GM21619 (cell line): ENCODE results near the gene PRKCA.

Experiments used
- ATAC-seq: cut with Tn5 transposase; IDR thresholded peaks from one replicate; pipeline ENCODE4 v1.9.1; 2021; ENCODE audit not compliant: unreplicated experiment

Gene PRKCA

DNA sequence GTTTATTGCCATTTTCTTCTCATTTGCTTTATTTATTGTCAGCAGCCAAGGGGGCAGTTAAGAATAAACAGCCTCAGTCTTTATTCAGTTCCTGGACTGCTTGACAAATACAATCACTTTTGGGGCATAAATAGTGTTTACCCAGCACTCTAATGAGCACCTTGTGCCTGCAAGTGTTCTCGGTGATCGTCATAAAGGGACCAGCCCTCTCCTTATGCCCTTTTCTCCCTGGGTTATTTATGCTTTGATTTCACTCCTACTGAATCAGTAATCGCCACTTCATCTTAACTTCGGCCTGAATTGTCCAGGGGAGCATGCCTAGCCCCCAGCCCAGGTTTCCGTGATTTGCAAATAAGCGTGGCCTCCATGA is 476.8 kb downstream of the PRKCA start:
- no peak for ATAC-seq

DNA sequence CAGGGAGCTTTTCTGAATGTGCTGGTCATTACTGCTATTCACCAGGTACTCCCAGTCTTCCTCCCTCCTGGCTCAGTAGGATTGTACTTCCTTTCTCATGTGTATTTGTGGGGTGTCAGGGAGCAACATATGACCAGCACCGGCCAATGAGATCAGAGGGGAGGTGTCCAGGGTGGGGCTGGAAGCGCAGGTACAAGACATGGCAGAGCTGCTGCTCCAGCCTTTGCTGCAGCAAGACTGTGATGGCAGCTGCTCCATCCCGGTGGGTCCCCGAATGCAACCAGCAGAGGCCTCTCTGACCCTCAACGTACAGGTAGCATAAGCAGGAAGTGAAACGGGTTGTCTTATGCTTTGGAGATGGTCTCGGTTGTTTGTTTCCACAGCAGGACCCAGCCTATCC is 478.7 kb downstream of the PRKCA start:
- ATAC-seq, result no peak

DNA sequence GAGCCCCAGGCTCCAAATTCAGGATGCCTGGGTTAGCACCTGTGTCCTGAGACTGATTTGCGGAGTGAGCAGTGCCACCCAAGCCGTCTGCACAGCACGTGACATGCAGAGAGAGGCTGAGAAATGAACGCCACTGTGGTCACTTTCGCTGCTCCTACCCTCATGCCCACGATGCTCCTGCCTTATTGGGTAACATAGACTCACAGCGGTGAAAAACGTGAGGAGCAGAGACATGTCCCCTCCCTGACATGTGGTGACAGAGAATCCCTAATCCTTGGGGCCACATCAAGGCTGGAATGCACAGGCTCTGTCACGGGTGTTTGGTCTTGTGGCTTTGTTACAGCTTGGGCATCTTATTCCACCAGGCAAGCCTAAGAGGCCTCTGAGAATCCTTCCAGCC is 480.4 kb downstream of the PRKCA start:
- no peak for ATAC-seq

DNA sequence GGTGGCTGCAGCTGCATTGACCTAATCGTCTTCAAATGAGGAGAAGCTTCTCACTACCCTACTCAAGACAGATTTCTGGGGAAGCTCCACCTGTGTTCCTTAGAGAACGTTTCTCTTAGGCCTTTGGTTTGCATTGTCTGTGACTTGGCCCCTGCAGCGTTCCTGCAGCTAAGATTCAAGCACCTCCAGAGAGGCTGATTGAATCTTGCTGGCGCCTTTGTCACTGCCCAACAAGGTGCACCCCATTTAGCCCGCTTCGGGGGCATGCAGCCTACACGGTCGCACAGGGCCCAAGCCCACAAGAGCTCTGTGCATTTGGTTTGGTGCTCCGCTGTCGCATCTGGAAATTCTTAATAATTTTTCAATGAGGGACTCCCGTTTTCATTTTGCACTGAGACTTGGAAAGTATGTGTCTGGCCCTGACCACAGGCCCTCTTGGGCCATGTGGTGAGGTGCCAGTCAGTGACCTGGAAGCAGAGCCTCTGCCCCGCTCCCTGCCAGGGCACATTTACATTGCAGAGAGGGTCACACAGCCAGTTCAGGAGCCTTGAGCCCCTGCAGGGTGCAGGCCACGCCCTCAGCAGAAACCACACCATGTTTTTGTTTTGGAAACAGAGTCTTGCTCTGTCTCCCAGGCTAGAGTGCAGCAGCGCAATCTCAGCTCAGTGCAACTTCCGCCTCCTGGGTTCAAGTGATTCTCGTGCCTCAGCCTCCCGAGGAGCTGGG is 481.4 kb downstream of the PRKCA start:
- ATAC-seq, result no peak

DNA sequence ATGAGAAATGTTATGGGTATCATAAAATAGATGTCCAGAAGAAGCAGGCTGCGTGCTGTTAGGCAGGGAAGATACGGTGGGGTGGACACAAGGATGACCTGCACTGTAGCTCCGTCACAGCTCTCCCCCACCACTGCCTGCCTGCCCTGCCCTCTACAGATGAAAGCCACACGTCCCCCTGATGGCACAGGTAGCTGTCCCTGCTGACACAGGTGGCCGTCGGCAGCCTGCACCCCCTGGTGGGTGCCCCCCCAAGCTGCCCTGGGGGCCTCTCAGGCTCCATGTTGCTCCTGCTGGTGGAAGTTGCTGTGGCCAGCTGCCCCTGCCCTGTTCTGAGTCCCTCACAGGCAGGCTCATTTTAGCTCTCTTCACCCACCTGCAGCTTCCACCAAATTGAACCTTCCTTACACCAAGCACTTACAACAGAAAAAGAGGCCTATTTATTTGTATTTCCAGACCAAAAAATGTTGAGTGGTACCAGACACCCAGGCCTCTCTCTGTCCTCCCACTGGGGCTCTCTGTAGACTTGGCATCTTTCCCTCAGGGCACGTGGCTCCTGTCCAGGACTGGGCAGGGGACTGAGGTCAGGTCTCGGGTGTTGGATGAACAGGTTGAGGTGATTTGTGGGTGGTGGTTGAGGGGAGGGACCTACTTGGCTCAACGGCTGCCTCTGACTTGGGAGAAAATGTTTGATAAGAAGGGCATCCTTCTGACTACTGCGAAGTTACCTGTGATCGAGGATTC is 482.4 kb downstream of the PRKCA start:
- no peak for ATAC-seq

DNA sequence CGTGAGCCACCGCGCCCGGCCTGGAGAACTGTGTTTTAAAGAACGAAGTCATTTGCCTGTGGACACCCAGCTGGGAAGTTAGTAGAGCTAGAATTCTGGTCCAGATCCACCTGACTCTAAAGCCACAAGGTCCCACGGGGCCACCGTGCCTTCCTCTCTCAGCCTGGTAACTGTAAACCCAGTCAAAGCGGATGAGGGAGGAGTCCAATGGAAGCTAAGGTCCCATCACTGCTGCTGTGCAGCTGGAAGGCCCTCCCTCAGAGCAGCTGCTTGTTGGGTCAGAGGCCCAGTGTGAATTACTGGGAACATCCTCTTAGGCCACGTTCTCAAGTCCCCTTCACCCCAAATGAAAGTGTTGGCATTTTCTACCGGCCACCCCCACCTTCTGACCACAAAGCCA is 483.7 kb downstream of the PRKCA start:
- no peak for ATAC-seq

DNA sequence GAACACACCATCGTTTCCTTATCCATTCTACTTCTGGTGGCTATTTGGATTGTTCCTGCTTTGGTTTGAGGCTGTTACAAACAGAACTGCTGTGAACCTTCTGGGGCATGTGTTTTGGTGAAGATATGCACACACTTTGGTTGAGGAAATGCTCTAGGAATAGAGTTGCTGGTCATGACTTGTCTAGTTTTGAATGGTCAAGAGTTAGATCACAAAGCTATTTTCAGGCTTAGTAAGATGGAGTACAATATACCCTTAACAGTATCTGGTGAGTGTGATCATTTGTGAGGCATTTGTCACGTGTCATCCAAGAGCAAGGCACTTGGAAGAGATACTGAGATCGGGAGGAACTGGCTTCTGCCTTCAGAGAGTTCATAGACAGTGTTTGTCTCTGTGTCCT is 485.5 kb downstream of the PRKCA start:
- ATAC-seq, result no peak

DNA sequence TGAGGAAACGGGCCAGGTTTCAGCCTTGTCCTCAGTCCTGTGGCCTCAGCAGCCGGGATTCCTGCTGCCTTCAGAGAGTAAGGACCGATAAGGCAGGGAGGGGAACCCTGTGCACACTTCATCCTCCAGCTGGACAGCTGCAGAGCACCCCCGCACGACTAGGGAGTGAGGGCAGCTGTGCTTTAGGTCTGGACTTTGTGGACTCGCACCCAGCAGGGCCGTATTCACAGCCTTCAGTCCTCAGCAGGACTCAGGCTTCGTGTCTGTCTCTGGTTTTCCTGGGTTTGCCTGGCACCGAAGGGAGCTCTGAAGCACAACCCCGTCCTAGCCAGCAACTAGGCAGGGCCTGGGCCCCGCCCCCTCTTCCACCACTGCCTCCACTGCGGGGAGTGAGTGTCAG is 486.7 kb downstream of the PRKCA start:
- no peak for ATAC-seq

DNA sequence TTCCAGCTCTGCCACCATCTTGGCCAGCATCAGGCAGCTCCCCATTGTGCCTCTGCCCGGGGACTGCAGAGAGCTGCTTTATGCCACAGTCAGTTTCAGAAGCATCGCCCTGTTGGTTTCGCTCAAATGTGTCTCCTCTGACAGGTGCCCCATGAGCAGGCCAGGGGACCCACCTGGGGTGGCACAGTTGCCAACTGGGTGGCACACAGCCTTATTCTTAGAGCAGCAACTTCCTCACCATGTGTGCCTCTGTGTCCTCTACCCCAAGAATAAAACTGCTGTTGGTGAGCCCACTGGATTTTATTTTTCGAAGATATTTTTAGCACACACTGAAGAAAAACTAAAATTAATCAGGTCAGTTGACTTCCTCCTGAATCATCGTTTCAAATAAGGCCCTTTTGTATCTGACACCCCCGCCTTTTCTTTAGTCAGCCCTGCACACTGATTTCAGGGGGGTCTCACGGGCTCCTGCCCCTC is 487.6 kb downstream of the PRKCA start:
- no peak for ATAC-seq

DNA sequence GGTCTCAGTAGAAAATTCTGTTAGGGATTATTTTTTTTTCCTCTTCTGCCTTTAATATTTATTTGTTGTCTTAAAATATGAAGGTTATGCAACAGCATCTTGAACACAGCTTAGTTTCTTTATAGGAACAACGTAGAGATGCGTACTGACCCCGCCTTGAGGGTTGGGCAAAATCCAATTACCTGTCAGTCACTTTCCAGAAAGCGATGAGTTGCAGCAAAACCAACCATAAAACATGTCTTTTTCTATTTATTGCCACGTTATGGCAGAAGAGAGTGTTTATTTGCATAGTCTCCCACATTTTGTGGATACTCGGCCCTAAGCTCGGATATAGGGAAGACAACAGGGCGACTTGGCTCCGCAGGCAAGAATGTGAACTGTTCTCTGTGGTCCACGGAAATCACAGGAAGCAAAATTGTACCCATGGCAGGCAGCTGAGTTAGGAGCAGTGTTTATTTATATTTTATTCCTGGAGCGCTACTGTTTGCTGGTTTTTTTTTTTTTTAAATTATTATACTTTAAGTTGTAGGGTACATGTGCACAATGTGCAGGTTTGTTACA is 488.2 kb downstream of the PRKCA start:
- no peak for ATAC-seq

DNA sequence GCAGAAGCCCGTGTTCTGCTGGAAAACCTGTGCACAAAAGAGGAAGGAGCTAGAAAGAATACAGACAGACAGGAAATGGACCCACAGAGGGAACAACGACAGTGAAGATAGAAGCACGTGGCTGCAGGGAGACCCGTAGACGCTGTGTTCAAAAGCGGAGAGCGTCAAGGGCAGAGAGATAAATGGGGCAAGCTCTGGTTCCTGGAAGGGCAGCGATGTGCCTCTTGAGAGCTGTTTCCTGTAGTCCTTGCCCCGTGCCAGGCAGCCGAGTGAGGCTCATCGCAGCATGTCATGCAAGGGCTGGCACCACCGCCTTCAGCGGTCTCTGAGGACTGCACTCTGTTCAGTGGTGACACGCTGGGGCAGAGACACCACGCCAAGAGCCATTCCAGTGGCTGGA is 488.9 kb downstream of the PRKCA start:
- no peak for ATAC-seq

DNA sequence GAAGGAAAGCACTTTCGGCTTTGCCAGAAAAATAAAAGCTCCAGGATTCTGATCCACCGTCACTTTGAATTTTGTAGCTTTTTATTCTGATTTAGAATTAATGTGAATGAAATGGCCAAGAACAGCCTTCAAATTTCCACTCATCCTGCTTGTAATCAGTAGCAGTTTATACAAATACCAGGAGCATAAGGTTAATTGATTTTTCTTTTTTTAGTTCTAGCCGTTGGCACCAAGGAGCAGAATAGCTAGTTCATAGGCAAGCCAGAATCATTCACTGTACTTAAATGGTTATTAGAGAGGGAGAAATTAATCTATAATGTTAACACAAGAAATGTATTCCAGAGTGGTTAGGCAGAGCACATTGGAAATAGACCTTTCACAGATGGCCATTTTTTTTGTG is 491.4 kb downstream of the PRKCA start:
- no peak for ATAC-seq

DNA sequence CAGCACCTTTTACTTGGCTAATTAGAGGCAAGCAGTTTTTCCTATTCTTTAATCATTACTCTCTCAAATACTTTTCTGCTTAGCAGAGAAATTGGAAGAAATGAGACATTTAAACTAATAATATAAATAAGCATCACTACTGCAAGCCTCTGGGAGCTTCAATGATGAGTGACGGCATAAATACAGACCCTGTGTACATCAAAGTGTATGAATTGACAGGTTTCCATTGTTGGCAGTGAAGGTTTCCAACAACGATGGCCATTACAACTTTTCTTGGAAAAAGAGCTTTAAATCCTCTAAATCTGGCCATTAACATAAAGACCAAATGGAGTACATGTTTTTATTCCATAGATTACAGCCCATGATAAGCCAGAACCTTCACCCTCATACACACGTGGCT is 493.1 kb downstream of the PRKCA start:
- ATAC-seq, result no peak

DNA sequence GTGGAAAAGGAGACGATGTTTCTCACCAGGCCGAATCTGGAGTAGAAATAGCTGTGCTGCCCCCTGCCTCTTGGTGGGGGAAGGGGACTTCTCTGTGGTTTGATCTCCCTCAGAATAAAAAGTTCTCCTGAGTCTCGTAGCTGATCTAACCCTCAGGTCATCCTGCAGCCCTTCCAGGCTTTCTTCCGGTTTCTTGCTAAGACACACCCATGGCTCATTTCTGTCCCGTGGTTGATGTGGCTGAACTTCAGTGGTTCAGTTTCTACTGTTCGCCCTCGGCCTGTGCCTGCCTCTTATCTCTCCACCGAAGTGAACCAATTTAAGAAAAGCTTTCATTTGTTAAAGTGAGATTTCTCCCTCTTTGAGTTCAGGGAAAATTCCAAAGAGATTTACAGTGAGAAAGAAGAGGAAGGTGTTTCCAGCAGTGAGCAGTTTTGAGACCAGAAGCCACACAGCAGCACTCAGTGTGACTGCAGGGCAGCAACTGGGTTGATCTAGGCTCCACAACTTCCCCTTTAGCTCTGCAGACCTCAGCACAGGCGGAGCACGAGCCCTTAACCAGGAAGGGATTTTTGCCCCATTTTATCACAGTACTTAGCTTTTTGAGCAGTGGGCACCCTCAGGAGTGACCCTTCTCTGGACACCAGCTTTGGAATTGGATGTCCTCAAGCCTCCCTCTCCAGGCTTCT is 497.6 kb downstream of the PRKCA start:
- ATAC-seq, result no peak

DNA sequence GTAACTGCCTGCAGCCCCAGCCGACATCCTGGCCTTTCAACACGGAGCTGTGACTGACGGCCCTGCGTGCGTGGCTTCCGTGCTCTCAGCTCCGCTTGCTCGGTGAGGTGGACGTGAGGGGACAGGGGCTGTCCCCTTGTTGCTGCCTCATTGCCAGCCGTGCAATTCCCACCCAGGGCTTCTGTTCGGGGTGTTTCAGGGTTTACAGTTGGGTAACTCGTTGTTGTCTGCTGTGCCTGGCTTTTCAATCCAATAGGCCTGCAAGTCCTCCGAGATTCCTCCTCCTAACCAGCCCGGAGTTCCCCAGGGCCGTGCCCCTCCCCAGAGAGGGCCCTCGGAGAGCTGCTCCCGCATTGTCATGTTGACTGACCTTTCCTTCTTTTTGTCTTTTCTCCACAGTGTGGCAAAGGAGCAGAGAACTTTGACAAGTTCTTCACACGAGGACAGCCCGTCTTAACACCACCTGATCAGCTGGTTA is 501.1 kb downstream of the PRKCA start:
- no peak for ATAC-seq

DNA sequence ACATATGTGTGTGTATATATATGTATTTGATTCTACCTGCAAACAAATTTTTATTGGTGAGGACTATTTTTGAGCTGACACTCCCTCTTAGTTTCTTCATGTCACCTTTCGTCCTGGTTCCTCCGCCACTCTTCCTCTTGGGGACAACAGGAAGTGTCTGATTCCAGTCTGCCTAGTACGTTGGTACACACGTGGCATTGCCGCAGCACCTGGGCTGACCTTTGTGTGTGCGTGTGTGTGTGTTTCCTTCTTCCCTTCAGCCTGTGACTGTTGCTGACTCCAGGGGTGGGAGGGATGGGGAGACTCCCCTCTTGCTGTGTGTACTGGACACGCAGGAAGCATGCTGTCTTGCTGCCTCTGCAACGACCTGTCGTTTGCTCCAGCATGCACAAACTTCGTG is 503.2 kb downstream of the PRKCA start:
- ATAC-seq, result no peak

DNA sequence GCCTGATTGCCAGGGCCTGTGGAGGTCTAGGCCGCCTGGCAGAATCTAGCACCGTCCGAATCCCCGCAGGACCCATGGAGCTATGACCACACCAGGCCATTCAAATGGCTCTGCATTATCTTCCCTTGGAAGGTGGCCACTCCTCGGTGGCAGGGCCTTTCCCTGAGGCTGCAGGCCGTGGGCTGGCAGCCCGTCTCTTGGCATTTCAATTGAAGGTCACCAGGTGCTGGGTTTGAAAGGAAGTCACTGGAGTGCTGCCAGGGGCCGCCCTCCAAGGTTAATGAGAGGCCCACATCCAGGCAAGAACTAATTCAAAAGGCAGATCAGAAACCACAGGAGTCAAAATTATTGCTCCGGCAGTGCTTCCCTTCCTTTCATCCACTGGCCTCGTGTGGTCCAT is 504.8 kb downstream of the PRKCA start:
- no peak for ATAC-seq

DNA sequence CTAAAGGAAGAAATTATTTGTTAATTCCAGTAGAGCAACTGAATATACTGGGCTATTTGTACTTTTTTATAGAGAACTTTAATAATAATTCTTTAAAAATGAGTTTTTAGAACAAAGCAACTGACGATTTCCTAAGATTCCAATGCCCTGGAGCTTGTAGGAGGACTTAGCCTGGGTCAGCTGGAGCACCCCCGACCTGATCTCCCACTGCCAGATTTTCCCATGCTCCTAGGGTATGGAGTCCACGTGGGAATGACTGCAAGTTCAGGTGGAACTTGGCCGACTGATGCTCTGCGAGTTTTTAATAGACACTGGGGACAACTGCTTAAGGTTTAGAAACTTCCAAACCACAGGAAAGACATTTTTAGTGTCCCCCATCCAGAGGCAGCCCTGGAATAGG is 507.0 kb downstream of the PRKCA start:
- no peak for ATAC-seq

DNA sequence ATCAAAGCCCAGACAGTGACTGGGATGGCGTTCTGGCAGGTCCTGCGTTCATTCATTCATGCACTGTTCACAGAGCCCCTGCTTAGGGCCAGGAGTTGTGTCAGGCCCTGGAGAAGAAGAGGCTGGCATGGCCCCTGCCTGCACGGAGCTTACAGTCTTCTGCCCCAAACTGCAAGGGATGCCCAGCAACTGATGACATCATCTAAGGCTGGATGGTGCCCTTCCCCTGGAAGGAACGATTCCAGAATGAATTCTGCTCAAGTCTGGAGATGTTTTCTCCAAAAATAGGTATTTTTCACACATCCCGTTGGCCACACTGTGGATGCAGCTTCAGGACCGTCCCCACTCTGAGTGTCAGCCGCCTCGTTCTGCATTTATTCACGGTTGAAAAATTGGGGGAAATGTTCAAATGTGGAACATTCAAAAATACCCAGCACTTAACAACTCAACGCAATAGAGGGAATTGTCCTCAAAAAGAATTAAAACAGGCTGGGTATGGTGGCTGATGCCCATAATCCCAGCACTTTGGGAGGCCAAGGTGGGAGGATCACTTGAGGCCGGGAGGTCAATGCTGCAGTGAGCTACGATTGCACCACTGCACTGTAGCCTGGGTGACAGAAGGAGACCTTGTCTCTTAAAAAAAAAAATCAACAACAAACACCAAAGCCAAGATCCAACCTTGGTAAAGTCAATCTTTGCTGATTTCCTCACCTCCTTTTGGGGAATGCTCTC is 508.7 kb downstream of the PRKCA start:
- ATAC-seq, result no peak

DNA sequence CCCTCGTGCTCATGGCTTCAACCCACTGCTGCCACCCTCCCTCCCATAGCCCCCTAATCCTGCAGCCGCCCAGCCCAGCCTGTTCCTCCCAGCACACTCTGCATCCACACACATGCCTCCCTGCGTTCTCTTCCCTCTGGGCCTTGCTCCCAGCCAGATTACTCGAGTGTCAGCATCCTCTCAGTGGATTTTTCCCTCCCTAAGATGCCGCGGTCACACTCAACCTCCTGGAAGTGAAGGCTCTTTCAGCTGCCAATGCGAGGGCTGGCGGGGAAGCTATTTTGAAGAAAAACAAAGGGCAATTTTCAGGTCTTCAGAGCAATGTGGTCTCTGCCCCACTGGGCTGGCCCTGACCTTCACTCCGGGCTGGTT is 509.3 kb downstream of the PRKCA start:
- no peak for ATAC-seq

DNA sequence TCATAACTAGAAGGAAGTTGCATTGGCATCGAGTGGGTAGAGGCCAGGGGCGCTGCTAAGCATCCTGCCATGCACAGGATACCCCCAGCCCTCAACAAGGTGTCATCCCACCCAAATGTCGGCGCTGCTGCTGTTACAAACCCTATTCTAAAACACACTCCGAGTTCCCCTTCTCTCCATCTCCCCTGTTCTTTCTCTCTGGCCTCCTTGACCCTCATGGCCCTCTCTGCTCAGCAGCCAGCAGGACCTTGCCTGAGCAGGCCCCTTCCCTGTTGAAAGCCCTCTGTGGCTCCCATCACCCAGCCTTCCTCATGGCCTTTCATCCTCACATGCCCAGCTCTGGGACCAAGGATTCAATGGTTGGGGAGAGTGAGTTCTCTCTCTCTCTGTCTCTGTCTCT is 510.2 kb downstream of the PRKCA start:
- no peak for ATAC-seq
